ENCODE results near the gene HECW1. TPM values are rescaled to one million over a fixed set of nuclear protein-coding genes. Genes with fewer than 3 reads are reported as not detected.

Gene HECW1
- total RNA-seq, 1 experiment from 2014 or later: 1.8 TPM

- no peaks in the 10 kb centered on the region for H3K27me3 ChIP-seq (replicated peaks; ENCODE audit: control insufficient read depth, insufficient read depth, low read length)
- no peak for TF ChIP-seq CTCF (IDR thresholded peaks at IDR 0.05; ENCODE audit: insufficient read depth in 1 of 2, low read depth in 1 of 2, low read length in 1 of 2, severe bottlenecking in 1 of 2, unreplicated experiment in 1 of 2)
- POLR2A ChIA-PET: no interaction called here
Measured at GRCh38 chr7:43307522-43307921, 195.1 kb downstream of the HECW1 start.

GRCh38 chr7:43308913-43309705, 196.7 kb downstream of the HECW1 start:
- no peaks in the 10 kb centered on the region for H3K27me3 ChIP-seq (replicated peaks; ENCODE audit: control insufficient read depth, insufficient read depth, low read length)
- H3K36me3 ChIP-seq (ENCODE audit: control insufficient read depth, insufficient read depth, low read length): no peaks in the 10 kb centered on the region
- H3K27me3 Mint-ChIP-seq (ENCODE audit: insufficient read depth, unreplicated experiment): peaks cover under 1% of the 10 kb centered on the region
- H3K4me1 ChIP-seq: no peaks in the 10 kb centered on the region
- no peaks in the 10 kb centered on the region for H3K4me1 Mint-ChIP-seq (ENCODE audit: low read depth, unreplicated experiment)
- intact Hi-C loops (cut with micrococcal nuclease; ENCODE audit: unreplicated experiment): loop anchor here (10.0 kb wide), 1 partner anchor 126 kb away; no protein-coding TSS in a partner anchor
- no peak overlapping the region for H3K27ac Mint-ChIP-seq (ENCODE audit: unreplicated experiment)
- H3K9me3 Mint-ChIP-seq (ENCODE audit: unreplicated experiment): no peaks in the 10 kb centered on the region
- ChIA-PET POLR2A (no interaction called here), CTCF (no interaction called here)
- H3K9me3 ChIP-seq: no peaks in the 10 kb centered on the region
- no peak overlapping the region for H3K4me3 ChIP-seq (ENCODE audit: low read depth, low read length)
- no TSS peak for BruUV-seq (replicated peaks)
- H3K36me3 Mint-ChIP-seq (ENCODE audit: insufficient read depth, unreplicated experiment): no peaks in the 10 kb centered on the region
- H3K4me3 Mint-ChIP-seq (ENCODE audit: unreplicated experiment): no peak overlapping the region
- no peak for TF ChIP-seq CTCF (IDR thresholded peaks at IDR 0.05; ENCODE audit: insufficient read depth in 1 of 2, low read depth in 1 of 2, low read length in 1 of 2, severe bottlenecking in 1 of 2, unreplicated experiment in 1 of 2)
- DNase-seq: no peak

More at GRCh38 chr7:43307522-43307921, 195.1 kb downstream of the HECW1 start:
- Mint-ChIP-seq H3K27me3 (ENCODE audit: insufficient read depth, unreplicated experiment) (no peaks in the 10 kb centered on the region), H3K9me3 (ENCODE audit: unreplicated experiment) (no peaks in the 10 kb centered on the region), H3K36me3 (ENCODE audit: insufficient read depth, unreplicated experiment) (no peaks in the 10 kb centered on the region), H3K27ac (ENCODE audit: unreplicated experiment) (no peak overlapping the region), H3K4me3 (ENCODE audit: unreplicated experiment) (no peak overlapping the region), H3K4me1 (ENCODE audit: low read depth, unreplicated experiment) (no peaks in the 10 kb centered on the region)
- no peak overlapping the region for H3K4me3 ChIP-seq (ENCODE audit: low read depth, low read length)
- no peaks in the 10 kb centered on the region for H3K36me3 ChIP-seq (ENCODE audit: control insufficient read depth, insufficient read depth, low read length)
- DNase-seq: no peak
- no peaks in the 10 kb centered on the region for H3K4me1 ChIP-seq
- H3K9me3 ChIP-seq: no peaks in the 10 kb centered on the region
- CTCF ChIA-PET: no interaction called here
- intact Hi-C loops (cut with micrococcal nuclease; ENCODE audit: unreplicated experiment): loop anchor here (10.0 kb wide), 1 partner anchor 127 kb away; no protein-coding TSS in a partner anchor
- BruUV-seq (replicated peaks): no TSS peak

- Mint-ChIP-seq H3K9me3 (ENCODE audit: unreplicated experiment) (no peaks in the 10 kb centered on the region), H3K4me1 (ENCODE audit: low read depth, unreplicated experiment) (no peaks in the 10 kb centered on the region), H3K27me3 (ENCODE audit: insufficient read depth, unreplicated experiment) (peaks cover 3% of the 10 kb centered on the region), H3K36me3 (ENCODE audit: insufficient read depth, unreplicated experiment) (no peaks in the 10 kb centered on the region), H3K27ac (ENCODE audit: unreplicated experiment) (no peak overlapping the region), H3K4me3 (ENCODE audit: unreplicated experiment) (no peak overlapping the region)
- intact Hi-C loops (cut with micrococcal nuclease; ENCODE audit: unreplicated experiment): loop anchor here (10.0 kb wide), 1 partner anchor 125 kb away; no protein-coding TSS in a partner anchor
- ChIA-PET CTCF (no interaction called here), POLR2A (no interaction called here)
- Histone ChIP-seq H3K27me3 (replicated peaks; ENCODE audit: control insufficient read depth, insufficient read depth, low read length) (no peaks in the 10 kb centered on the region), H3K36me3 (ENCODE audit: control insufficient read depth, insufficient read depth, low read length) (no peaks in the 10 kb centered on the region), H3K4me3 (ENCODE audit: low read depth, low read length) (no peak overlapping the region), H3K4me1 (no peaks in the 10 kb centered on the region), H3K9me3 (no peaks in the 10 kb centered on the region)
- no peak for DNase-seq
- no TSS peak for BruUV-seq (replicated peaks)
- TF ChIP-seq CTCF (IDR thresholded peaks at IDR 0.05; ENCODE audit: insufficient read depth in 1 of 2, low read depth in 1 of 2, low read length in 1 of 2, severe bottlenecking in 1 of 2, unreplicated experiment in 1 of 2): no peak
Measured at GRCh38 chr7:43309706-43310022, 197.2 kb downstream of the HECW1 start.
